OCI-LY7 (cell line): ENCODE measurements around the gene EPHB4. TPM values are rescaled to one million over a fixed set of nuclear protein-coding genes. Genes with fewer than 3 reads are reported as not detected.

Source experiments
- BruUV-seq: library from RNA; stranded (reverse); fragments of 400-500 nt; replicated peaks from 2 replicates; lab custom pipeline; 2021; lab: Mats Ljungman, UMichigan
- CTCF ChIA-PET: fragments of 300-600 bp; sonication (Branson Sonifier 250); formaldehyde crosslinking; loops from one replicate; lab custom pipeline; 2022; ENCODE audit warnings: antibody characterized with exemption; ENCODE audit not compliant: unreplicated experiment; lab: Charles Lee
- POLR2A ChIA-PET: fragments of 300-600 bp; sonication (Branson Sonifier 250); formaldehyde crosslinking; loops from one replicate; lab custom pipeline; 2022; ENCODE audit warnings: antibody characterized with exemption; lab: Charles Lee
- DNase-seq: peaks from one replicate; pipeline ENCODE4 v3.0.0-alpha.2; 2015; ENCODE audit warnings: low spot score
- H2AFZ ChIP-seq: fragments of 200-600 bp; sonication (generic), shearing (Covaris generic); 2 replicates; pipeline ENCODE4 v1.6.1; 2014; ENCODE audit warnings: mild to moderate bottlenecking, antibody characterized with exemption, low read length, moderate library complexity
- H3K27ac ChIP-seq: fragments of 200-600 bp; sonication (generic); 2 replicates; pipeline ENCODE4 v1.5.1; 2014; ENCODE audit warnings: mixed run types, low read depth, mild to moderate bottlenecking, moderate library complexity, low read length, inconsistent platforms; ENCODE audit not compliant: poor library complexity, severe bottlenecking
- H3K36me3 ChIP-seq: fragments of 200-600 bp; sonication (generic); 2 replicates; pipeline ENCODE4 v1.6.1; 2014; ENCODE audit warnings: mild to moderate bottlenecking, antibody characterized with exemption, low read length, moderate library complexity, mixed read lengths; ENCODE audit not compliant: insufficient read depth
- H3K4me1 ChIP-seq: fragments of 200-600 bp; sonication (generic); 2 replicates; pipeline ENCODE4 v1.5.1; 2014; ENCODE audit warnings: mild to moderate bottlenecking, low read length; ENCODE audit not compliant: insufficient read depth, poor library complexity, severe bottlenecking
- H3K4me2 ChIP-seq: fragments of 200-600 bp; sonication (generic); 2 replicates; pipeline ENCODE4 v1.6.1; 2014; ENCODE audit warnings: mild to moderate bottlenecking, low read length
- H3K4me3 ChIP-seq: fragments of 200-600 bp; sonication (generic); 2 replicates; pipeline ENCODE4 v1.5.1; 2014; ENCODE audit warnings: mild to moderate bottlenecking, low read depth, low read length; ENCODE audit not compliant: poor library complexity, severe bottlenecking
- H3K79me2 ChIP-seq: fragments of 200-600 bp; sonication (generic); 2 replicates; pipeline ENCODE4 v1.6.1; 2016; ENCODE audit warnings: low read depth, mild to moderate bottlenecking, low read length, moderate library complexity, mixed read lengths; ENCODE audit not compliant: insufficient read depth
- H3K9me2 ChIP-seq: fragments of 200-600 bp; sonication (generic); 2 replicates; pipeline ENCODE4 v1.6.1; 2016; ENCODE audit warnings: mild to moderate bottlenecking, low read length, mixed read lengths; ENCODE audit not compliant: insufficient read depth
- H3K9me3 ChIP-seq: fragments of 200-600 bp; sonication (generic); 2 replicates; pipeline ENCODE4 v1.6.1; 2014; ENCODE audit warnings: mild to moderate bottlenecking, mixed run types, low read length, mixed read lengths
- H4K20me1 ChIP-seq: fragments of 200-600 bp; sonication (generic); 2 replicates; pipeline ENCODE4 v1.6.1; 2014; ENCODE audit warnings: mild to moderate bottlenecking, antibody characterized with exemption, low read length, moderate library complexity, mixed read lengths; ENCODE audit not compliant: insufficient read depth
- EZH2phosphoT487 ChIP-seq: fragments of 200-600 bp; sonication (generic); IDR thresholded peaks from 2 replicates; pipeline ENCODE4 v1.6.1; 2018; ENCODE audit warnings: low read depth, borderline replicate concordance, mild to moderate bottlenecking, mixed run types, antibody characterized with exemption, low read length, moderate library complexity, mixed read lengths
- intact Hi-C: fragments of 100-400 bp; cut with micrococcal nuclease; formaldehyde crosslinking; loops from one replicate; pipeline ENCODE4 v1.10.0; 2022; ENCODE audit not compliant: unreplicated experiment
- total RNA-seq, 2 experiments: library from RNA; depleted of rRNA in 1 of 2; stranded (reverse); fragments of >200 nt in 1 of 2; shearing (Covaris generic) in 1 of 2; gene quantifications; 2 replicates each; pipeline ENCODE4 v1.2.3, GENCODE V29; 2014 to 2022
- TF ChIP-seq, protein P1 (sequence below): fragments of 200-600 bp; sonication (generic); conservative IDR thresholded peaks from 2 replicates; pipeline ENCODE4 v1.5.1; 2014; ENCODE audit warnings: mild to moderate bottlenecking, antibody characterized with exemption, low read length, moderate library complexity, mixed read lengths

EPHB4 gene
- total RNA-seq, 2 experiments from 2014 or later = 4.2 to 7.3 TPM

GRCh38 chr7:100835903-100836811 lies 8.8 kb upstream of the EPHB4 start:
- TF ChIP-seq EZH2phosphoT487 = no peak
- TF ChIP-seq, protein P1, sequence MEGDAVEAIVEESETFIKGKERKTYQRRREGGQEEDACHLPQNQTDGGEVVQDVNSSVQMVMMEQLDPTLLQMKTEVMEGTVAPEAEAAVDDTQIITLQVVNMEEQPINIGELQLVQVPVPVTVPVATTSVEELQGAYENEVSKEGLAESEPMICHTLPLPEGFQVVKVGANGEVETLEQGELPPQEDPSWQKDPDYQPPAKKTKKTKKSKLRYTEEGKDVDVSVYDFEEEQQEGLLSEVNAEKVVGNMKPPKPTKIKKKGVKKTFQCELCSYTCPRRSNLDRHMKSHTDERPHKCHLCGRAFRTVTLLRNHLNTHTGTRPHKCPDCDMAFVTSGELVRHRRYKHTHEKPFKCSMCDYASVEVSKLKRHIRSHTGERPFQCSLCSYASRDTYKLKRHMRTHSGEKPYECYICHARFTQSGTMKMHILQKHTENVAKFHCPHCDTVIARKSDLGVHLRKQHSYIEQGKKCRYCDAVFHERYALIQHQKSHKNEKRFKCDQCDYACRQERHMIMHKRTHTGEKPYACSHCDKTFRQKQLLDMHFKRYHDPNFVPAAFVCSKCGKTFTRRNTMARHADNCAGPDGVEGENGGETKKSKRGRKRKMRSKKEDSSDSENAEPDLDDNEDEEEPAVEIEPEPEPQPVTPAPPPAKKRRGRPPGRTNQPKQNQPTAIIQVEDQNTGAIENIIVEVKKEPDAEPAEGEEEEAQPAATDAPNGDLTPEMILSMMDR = no peak
- Histone ChIP-seq H3K4me2 (no peak overlapping the region), H3K79me2 (no peaks in the 10 kb centered on the region), H3K36me3 (no peaks in the 10 kb centered on the region), H2AFZ (no peak overlapping the region), H3K9me2 (no peaks in the 10 kb centered on the region), H3K4me3 (no peak overlapping the region), H3K27ac (no peak overlapping the region), H4K20me1 (no peaks in the 10 kb centered on the region), H3K9me3 (no peaks in the 10 kb centered on the region), H3K4me1 (no peaks in the 10 kb centered on the region)
- intact Hi-C loops = no loop called here
- no peak for DNase-seq
- BruUV-seq = no TSS peak
- POLR2A ChIA-PET = interaction anchor here (0.5 to 0.9 kb wide), 3 partner anchors 39 to 66 kb away, joined by 3 to 4 read pairs (median 3); no protein-coding TSS in a partner anchor
- CTCF ChIA-PET = no interaction called here

GRCh38 chr7:100832281-100832633 lies 4.9 kb upstream of the EPHB4 start:
- H3K9me2 ChIP-seq = no peaks in the 10 kb centered on the region
- H3K79me2 ChIP-seq = no peaks in the 10 kb centered on the region
- POLR2A ChIA-PET = interaction anchor here (0.7 kb wide), 1 partner anchor 87 kb away, joined by 4 read pairs; no protein-coding TSS in a partner anchor
- no peaks in the 10 kb centered on the region for H4K20me1 ChIP-seq
- no TSS peak for BruUV-seq
- no peak for DNase-seq
- CTCF ChIA-PET = no interaction called here
- H3K4me1 ChIP-seq = no peaks in the 10 kb centered on the region
- intact Hi-C loops = no loop called here
- H3K36me3 ChIP-seq = no peaks in the 10 kb centered on the region
- TF ChIP-seq, protein P1 = no peak
- TF ChIP-seq EZH2phosphoT487 = no peak
- no peak overlapping the region for H3K27ac ChIP-seq
- H2AFZ ChIP-seq = no peak overlapping the region
- no peak overlapping the region for H3K4me3 ChIP-seq
- no peaks in the 10 kb centered on the region for H3K9me3 ChIP-seq
- no peak overlapping the region for H3K4me2 ChIP-seq

DNA sequence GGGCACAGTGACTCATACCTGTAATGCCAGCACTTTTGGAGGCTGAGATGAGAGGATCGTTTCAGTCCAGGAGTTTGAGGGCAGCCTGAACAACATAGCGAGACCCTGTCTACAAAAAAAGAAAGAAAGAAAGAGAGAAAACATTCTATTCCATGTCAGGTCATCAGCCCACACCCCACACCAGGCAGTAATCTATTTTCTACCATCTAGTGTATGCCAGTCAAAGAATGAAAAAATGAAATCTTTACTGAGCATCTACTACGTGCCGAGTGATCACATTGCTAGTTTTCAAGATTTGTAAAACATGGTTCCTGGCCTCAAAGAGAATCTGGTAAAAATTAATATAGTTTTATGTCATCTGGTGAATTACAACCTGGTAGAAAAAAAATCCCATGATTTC lies 3.1 kb upstream of the EPHB4 start:
- no peak overlapping the region for H2AFZ ChIP-seq
- no peak overlapping the region for H3K27ac ChIP-seq
- intact Hi-C loops = no loop called here
- H3K4me1 ChIP-seq = no peaks in the 10 kb centered on the region
- CTCF ChIA-PET = no interaction called here
- no peak overlapping the region for H3K4me2 ChIP-seq
- H3K36me3 ChIP-seq = no peaks in the 10 kb centered on the region
- no peak for TF ChIP-seq EZH2phosphoT487
- TF ChIP-seq, protein P1 = no peak
- POLR2A ChIA-PET = no interaction called here
- H3K9me3 ChIP-seq = no peaks in the 10 kb centered on the region
- no peak for DNase-seq
- no peaks in the 10 kb centered on the region for H3K79me2 ChIP-seq
- no peaks in the 10 kb centered on the region for H3K9me2 ChIP-seq
- no peak overlapping the region for H3K4me3 ChIP-seq
- no peaks in the 10 kb centered on the region for H4K20me1 ChIP-seq
- BruUV-seq = no TSS peak
